Amniotic stem cell (primary cell): ENCODE results near the gene LIPA.
"Not testable (repeated sequence)": the region's sequence is repeated elsewhere in the genome, so short reads cannot be mapped to it uniquely, and the experiment has no call there.

Experiments used
- DNase-seq: peaks from one replicate; lab custom pipeline; 2025; lab: John Stamatoyannopoulos, UW

LIPA gene

GRCh38 chr10:89251409-89252224 is at the start of gene LIPA:
LIPA (minus strand) TSS chr10:89251775; CDS start chr10:89247648, 4,127 bp downstream.
- peak; percentile 94 for DNase-seq

GRCh38 chr10:89301232-89301631 is 49.7 kb upstream of the LIPA start:
- DNase-seq = no peak

GRCh38 chr10:89299031-89299430 is 47.5 kb upstream of the LIPA start:
- no peak for DNase-seq

- DNase-seq = no peak
These were observed 46.2 kb upstream of the LIPA start for GRCh38 chr10:89297791-89298190.

- DNase-seq = no peak
These were observed 45.8 kb upstream of the LIPA start for GRCh38 chr10:89297356-89297755.

- no peak for DNase-seq
These were observed 44.7 kb upstream of the LIPA start for GRCh38 chr10:89296220-89296648.

GRCh38 chr10:89295597-89295996 is 44.0 kb upstream of the LIPA start:
- no peak for DNase-seq

GRCh38 chr10:89294721-89295239 is 43.2 kb upstream of the LIPA start:
- DNase-seq = no peak

- not testable (repeated sequence) for DNase-seq
These were observed 33.7 kb upstream of the LIPA start for GRCh38 chr10:89285303-89285702.

GRCh38 chr10:89284711-89285110 is 33.1 kb upstream of the LIPA start:
- not testable (repeated sequence) for DNase-seq

GRCh38 chr10:89283936-89284475 is 32.4 kb upstream of the LIPA start:
- DNase-seq = peak; percentile 72

GRCh38 chr10:89283025-89283935 is 31.7 kb upstream of the LIPA start:
- DNase-seq = no peak

GRCh38 chr10:89281606-89282395 is 30.2 kb upstream of the LIPA start:
- no peak for DNase-seq

- DNase-seq = no peak
These were observed 28.9 kb upstream of the LIPA start for GRCh38 chr10:89280508-89280907.

- no peak for DNase-seq
These were observed 27.9 kb upstream of the LIPA start for GRCh38 chr10:89279421-89279869.

GRCh38 chr10:89278900-89279392 is 27.4 kb upstream of the LIPA start:
- no peak for DNase-seq

- peak; percentile 89 for DNase-seq
These were observed 26.5 kb upstream of the LIPA start for GRCh38 chr10:89278034-89278535.

GRCh38 chr10:89275383-89275782 is 23.8 kb upstream of the LIPA start:
- DNase-seq = no peak

GRCh38 chr10:89274928-89275327 is 23.4 kb upstream of the LIPA start:
- DNase-seq = no peak

GRCh38 chr10:89273680-89274079 is 22.1 kb upstream of the LIPA start:
- DNase-seq = no peak

- no peak for DNase-seq
These were observed 20.0 kb upstream of the LIPA start for GRCh38 chr10:89271532-89271931.
